GM18861 (cell line): ENCODE measurements around the gene PHACTR4.
A peak's percentile ranks its signal among the peaks of the same experiment; 100 is the strongest.
"Not testable (repeated sequence)": the region's sequence is repeated elsewhere in the genome, so short reads cannot be mapped to it uniquely, and the experiment has no call there.

Source experiments
- ATAC-seq: cut with Tn5 transposase; IDR thresholded peaks from one replicate; pipeline ENCODE4 v1.9.1; 2021; ENCODE audit not compliant: unreplicated experiment

The PHACTR4 gene

GRCh38 chr1:28482702-28483101, 113.2 kb downstream of the PHACTR4 start:
- no peak for ATAC-seq

DNA sequence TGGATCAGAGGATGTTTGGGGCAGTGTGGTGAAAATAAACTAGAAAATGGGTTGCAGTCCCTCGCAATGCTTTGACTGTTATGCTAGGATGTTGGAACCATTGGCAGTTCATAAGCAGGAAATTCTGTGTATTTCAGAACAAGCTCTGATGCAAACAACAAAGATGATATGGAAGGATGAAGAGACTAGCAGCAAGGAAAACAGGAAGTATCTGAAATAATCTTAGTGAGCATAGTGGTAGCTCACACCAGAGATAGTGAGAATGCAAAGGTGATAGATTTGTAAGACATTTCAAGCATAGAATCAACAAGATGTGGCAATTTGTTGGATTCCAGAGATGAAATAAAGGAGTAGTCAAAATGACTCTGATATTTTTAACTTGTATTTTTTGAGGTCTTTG, 125.2 kb downstream of the PHACTR4 start:
- ATAC-seq = no peak

- no peak for ATAC-seq
These were observed 130.0 kb downstream of the PHACTR4 start for GRCh38 chr1:28499553-28499952.

- ATAC-seq = no peak
These were observed 132.4 kb downstream of the PHACTR4 start for GRCh38 chr1:28501925-28502324.

DNA sequence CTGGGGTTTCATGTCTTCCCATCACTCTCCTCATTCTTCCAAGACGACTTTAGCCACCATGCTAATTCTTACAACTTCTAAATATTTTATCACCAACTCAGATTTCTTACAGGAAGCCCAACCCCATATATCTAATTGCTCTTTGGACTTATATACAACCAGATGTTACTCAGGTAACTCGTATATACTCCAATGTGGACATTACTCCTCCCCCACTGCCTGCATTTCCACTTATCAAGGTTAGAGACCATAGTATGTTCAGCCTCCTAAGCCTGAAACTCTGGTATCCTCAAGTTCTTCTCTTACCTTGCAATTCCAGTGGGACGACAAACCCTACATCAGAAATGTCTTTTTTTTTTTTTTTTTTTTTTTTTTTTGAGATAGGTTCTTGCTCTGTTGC, 133.6 kb downstream of the PHACTR4 start:
- ATAC-seq = no peak

DNA sequence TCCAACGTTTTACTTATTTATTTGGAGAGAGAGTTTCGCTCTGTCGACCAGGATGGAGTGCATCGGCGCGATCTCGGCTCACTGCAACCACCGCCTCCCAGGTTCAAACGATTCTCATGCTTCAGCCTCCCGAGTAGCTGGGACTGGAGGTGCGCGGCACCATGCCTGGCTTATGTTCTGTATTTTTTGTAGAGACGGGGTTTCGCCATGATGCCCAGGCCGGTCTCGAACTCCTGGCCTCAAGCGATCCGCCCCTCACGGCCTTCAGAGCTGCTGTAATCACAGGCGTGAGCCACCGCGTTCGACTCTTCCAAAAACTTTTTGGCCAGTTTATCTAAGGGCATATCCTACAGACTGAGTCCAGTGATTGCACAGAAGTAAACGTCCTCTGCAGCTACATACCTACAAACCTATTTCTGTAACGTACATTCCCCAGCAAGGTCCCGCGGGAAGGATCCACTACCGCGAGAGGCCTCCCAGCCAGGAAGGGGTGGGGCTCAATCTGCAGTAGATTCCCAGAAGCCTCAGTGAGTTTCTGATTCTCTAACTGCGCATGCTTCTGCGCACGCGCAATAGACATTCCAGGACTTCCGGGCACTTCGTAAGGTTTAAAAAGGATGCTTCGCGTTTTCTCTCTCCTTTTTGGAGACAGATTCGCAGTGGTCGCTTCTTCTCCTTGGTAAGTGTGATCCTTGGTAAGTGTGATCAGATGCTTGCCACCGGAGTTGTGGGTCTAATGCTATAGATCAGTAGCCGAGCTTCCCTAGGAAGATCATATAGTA, 136.1 kb downstream of the PHACTR4 start, which contains the start of gene RCC1:
RCC1 (plus strand) TSS at position 638 of the 782 bp plus-strand sequence. CDS start 23,824 bp downstream, outside the sequence.
- ATAC-seq = peak; percentile 63

DNA sequence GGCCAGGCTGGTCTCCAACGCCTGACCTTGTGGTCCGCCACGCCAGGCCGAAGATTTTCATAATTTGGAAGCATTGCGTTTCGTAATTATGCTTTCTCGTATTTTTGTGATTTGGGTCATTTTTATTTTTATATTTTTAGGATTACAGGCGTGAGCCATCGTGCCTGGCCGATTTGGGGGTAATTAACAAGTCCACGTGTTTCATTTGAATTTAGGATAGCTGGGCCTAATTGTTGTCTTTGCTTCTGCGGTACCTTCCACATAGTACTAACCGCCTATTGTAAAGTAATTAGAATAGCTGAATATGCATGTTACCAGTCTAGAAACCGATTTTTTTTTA, 137.3 kb downstream of the PHACTR4 start:
- ATAC-seq = no peak

- ATAC-seq = no peak
These were observed 137.7 kb downstream of the PHACTR4 start for GRCh38 chr1:28507247-28507645.

DNA sequence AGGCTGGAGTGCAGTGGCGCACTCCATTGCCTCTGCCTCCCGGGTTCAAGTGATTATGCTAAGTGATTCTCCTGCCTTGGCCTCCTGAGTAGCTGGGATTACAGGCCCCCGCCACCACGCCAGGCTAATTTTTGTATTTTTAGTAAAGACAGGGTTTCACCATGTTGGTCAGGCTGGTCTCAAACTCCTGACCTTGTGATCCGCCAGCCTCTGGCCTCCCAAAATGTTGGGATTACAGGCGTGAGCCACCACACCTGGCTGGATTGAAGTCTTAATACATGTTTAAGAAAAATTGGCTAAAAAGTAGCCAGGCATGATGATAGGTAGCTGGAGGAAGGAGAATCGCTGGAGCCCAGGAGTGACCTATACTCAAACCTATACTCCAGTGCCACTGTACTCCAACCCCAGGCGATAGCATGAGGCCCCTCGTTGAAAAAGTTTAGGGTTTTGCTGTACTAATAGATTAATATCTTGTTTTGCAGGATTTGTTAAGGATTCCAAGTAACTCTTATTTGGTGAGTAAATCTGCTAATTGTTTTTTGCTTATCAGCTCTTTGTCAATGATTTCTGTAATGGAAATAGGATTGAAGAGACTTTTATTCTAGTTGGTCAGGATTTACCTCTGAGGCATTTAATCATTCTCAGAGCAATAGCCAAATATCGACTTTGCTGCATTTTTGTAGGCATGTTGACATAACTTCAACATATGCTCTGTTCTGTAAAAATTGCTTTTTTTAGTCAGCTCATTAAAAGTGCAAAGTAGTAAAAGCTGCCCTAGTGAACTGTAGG, 138.3 kb downstream of the PHACTR4 start:
- ATAC-seq = no peak

GRCh38 chr1:28508435-28508754, 138.9 kb downstream of the PHACTR4 start:
- ATAC-seq = no peak

- no peak for ATAC-seq
These were observed 140.2 kb downstream of the PHACTR4 start for GRCh38 chr1:28509705-28510272.

DNA sequence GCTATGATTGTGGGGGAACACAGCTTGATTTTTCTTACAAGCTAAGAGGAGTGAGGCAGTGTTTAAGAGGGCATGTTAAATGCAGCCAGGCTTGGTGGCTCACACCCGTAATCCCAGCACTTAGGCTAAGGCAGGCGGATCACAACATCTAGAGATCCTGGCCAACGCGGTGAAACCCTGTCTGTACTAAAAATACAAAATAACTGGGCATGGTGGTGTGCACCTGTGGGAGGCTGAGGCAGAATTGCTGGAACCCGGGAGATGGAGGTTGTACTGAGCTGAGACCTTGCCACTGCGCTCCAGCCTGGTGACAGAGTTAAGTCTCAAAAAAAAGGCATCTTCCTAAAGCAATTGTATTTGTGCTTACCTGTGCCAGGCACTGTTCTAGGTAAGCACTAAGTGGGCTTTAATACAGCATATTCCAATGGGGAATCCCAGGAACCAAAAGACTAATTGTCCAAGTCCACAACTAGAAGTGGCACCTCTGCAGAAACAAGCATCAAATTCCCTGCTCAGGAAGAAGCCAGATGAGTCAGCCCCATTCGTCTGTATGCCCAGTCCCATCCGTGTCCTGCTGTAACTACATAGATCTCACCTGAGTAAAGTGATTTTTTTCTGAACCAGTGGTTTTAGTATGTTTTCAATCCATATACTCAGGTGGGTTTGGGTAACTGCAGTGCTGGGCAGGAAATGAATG, 140.9 kb downstream of the PHACTR4 start:
- no peak for ATAC-seq

DNA sequence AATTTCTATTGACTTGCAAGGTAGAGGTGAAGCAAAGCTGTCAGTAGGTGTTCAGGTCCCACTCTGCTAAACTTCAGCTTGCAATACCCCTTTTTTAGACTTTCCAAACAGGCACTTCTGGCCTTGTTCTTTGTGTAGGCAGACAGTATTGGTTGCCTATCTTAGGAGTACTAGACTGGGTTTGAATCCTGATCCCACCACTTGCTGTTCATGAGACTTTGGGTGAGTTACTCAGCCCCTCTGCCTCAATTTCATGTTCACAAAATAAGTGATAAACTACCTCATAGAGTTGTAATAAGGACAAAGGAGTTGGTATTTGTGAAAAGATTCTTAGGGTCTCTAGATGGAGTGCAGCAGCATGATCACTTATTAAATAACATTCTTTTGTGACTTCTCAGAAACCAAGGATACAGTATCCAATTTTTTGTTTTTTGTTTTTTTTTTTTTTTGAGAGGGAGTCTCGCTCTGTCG, 141.5 kb downstream of the PHACTR4 start:
- no peak for ATAC-seq

DNA sequence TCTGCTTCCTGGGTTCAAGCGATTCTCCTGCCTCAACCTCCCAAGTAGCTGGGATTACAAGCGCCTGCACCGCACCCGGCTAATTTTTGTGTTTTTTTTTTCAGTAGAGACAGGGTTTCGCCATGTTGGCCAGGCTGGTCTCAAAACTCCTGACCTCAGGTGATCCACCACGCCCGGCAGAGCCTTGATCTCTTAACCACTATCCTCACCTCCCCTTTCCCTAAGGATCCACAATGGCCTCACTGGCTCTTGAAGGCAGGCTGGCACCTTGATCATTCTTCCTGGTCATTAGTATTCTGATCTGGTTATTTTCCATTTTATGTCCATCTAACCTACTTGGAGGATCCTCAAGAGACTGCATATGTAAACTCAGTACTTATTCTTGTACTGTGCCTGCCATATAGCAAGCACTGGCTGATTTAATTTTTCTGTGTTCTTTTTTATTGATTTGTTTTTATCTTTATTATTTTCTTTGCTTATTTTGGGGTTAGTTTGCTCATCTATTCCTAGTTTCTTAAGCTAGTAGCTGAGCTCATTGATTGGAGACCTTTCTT, 142.6 kb downstream of the PHACTR4 start:
- ATAC-seq = no peak

DNA sequence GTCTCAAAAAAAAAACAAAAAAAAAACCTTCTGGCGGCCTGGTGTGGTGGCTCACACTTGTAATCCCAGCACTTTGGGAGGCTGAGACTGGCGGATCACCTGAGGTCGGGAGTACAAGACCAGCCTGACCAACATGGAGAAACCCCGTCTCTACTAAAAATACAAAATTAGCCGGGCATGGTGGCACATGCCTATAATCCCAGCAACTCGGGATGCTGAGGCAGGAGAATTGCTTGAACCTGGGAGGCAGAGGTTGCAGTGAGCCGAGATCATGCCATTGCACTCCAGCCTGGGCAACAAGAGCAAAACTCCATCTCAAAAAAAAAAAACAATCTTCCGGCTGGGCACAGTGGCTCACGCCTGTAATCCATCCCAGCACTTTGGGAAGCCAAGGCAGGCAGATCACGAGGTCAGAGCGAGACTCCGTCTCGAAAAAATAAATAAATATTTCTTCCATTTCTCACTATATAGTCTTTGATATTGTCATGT, 144.9 kb downstream of the PHACTR4 start:
- not testable (repeated sequence) for ATAC-seq

GRCh38 chr1:28516518-28516956, 147.0 kb downstream of the PHACTR4 start:
- ATAC-seq = no peak

DNA sequence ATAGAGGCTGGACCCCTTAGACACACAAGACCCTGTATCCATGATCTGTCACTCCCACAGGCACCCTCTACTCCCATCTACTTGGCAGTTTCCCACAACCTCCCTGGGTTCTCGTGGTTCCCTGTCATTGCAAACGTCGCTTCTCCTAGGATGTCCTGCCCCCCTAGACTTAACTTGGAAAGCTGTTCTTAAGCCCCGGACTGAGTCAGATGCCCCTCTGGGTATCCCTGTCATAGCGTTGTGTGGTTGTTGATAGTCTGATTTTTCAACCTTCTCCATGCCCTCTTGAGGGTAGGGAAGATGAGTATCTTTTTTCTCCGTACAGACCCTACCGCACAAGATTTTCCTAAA, 148.1 kb downstream of the PHACTR4 start:
- ATAC-seq = peak; percentile 3

DNA sequence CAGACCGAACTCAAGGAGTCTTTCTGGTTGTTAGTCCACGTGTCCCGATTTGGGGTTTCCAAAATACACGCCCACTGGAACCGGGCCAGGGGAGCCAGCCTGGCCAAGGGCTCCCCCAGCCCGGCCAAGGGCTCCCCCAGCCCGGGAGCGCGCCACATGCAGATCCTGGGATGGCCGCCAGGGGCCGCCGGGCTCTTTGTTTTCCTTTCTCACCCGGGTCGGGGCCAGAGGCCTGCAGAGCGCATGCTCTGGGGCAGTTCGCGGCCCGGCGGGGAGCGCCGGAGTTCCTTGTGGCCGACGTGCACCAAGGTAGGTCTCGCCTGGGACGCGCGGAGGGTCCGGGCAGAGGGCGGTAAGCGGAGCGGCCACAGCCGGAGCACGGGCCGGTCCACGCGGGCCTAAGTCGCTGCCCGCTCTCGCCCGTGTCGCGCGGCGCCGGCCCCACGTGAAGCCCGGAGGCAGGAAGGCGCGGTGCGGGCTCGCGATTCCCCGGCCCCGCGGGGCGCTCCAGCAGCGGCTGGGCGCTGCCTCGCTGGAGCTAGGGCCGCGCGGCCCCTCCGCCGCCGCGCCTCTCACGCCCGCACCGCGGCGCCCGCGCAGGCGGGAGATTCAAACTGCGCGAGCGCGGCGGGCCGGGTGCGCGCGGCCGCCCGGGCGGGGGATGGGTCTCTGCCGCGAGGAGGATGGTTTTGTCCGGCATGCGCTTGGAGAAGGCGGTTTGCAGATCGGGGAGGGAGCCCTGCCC, 148.6 kb downstream of the PHACTR4 start:
- ATAC-seq = peak; percentile 63

GRCh38 chr1:28518745-28519341, 149.3 kb downstream of the PHACTR4 start:
- ATAC-seq = no peak
